Activated gamma-delta T cell treated with anti-CD3 and anti-CD28 coated beads, Interleukin-2, amount 50 U/mL, for 16 hours (primary cell): ENCODE data around the gene VAV3.

ENCODE experiments used
- DNase-seq: peaks from one replicate; pipeline ENCODE4 v3.0.0-alpha.2; 2020; ENCODE audit warnings: low read depth

The VAV3 gene

DNA sequence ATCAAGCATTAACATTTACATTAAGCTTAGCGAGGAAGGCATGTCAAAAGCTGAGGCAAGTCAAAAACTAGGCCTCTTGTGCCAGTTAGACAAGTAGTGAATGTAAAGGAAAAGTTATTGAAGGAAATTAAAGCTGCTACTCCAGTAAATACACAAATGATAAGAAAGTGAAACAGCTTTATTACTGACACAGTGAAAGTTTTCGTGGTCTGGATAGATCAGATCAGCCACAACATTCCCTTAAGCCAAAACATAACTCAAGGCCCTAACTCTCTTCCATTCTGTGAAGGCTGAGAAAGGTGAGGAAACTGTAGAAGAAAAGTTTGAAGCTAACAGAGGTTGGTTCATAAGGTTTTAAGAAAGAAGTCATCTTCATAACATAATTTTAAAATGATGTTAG lies 131.9 kb downstream of the VAV3 start:
- no peak for DNase-seq

DNA sequence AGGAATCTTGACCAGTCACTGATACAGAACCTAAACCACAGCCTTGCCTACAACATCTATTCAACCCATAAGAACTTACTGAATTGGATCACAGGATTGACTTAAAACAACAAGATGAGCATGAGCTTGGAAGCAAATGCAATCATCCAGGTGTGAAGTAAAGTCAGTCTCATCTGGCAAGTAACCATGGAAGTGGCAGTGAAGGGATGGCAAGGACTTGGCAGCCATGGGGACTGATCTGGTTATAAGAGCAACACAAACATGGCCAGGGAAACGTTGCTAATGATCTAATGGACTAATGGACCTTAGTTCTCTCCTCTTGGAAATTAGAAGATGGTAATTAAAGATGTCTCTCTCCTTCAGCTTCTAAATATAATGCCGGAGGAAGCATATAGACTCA lies 133.1 kb downstream of the VAV3 start:
- no peak for DNase-seq

DNA sequence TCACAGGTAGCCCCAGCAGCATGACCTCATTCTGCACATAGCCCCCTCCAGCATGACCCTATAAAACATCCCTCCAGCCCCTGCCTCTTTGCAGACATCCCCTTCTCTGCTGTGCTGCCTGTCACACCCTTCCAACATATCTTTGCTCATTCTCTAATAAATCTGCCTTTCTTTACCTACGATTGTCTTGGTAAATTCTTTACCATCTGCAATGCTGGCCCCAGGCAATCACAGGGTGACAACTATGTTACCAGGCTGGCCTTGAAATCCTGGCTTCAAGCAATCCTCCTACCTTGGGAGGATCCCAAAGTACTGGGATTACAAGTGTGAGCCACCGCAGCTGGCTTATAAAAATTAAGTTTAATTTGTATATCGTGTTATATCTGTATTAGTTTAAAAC lies 134.5 kb downstream of the VAV3 start:
- no peak for DNase-seq

DNA sequence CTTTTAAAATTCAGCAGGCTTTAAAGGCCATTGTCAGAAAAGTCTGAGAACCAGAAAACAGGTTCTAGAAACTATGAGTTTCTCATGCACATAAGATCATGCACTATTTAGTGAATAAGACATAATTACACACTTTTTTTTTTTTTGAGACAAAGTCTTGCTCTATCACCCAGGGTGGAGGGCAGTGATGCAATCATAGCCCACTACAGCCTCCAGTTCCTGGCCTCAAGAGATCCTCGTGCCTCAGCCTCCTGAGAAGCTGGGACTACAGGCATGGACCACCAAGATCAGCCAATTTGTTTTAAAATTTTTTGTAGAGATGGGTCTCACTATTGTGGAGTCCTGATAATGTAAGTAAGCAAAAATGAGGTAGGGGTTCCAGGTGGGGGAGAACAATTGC lies 134.9 kb downstream of the VAV3 start:
- DNase-seq = no peak

DNA sequence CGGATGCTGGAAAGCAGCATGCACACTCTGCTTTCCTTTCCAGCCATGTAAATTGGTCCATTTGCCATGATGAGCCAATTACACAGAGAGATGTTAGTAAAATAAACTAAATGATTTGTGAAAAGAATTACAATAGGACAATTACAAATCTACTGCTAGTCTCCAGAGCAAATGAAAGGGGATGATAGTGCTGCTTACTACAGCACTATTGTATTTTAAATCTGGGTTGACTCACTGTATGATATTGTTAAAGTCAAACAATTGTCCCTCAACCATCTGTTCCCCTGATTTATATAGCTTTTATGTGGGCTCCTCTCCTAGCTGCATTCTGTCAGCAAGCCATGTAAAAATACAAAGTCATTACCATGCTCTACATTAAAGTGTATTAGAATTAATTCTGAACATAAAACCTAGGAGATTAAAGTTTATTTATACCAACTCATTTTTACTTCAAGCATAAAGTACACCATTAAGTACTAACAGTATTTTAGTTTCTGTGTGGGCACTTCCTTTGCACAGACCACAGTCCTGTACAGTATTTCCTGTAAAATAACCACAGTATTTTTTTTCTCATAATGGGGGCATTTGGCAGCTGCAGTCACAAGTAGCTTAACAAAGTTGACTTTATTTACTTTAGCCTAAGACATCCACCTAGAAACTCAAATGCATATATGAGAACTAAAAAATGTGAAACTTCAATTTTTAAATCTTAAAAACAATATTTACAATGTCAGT lies 135.8 kb downstream of the VAV3 start:
- DNase-seq = no peak

DNA sequence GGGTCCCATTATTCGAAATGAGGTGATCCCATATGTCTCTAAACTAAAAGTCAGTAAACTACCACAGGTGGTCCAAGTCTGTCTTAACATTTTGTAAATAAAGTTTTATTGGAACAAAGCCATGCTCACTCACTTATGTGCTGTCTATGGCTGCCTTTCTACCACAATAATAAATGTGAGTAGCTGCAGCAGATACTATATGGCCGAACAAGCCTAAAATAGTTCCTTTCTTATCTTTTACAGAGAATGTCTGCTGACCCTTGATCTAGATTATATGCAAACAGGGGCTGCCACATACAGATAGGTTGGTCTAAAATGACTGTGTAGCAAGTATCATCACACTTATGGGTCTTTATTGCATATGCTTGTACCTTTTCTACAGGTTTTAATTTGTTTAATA lies 140.0 kb downstream of the VAV3 start:
- DNase-seq = no peak

DNA sequence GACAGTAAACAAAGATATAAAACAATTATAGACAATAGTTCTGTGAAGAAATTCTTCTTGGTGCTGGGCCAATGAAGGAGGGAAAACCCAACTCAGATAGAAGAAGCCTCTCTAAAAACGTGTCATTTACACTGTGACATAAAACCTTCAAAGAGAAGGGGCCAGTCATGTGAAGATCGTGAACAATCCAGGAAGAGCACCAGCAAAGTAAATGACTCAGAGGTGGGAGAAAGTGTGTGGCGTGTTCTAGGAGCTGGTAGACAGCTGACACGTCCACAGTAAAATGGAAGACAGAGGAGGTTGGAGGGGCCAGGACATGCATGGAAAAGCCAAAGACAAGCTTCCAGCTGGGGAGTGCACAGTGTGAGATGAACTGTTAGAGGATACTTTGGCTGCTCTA lies 143.6 kb downstream of the VAV3 start:
- no peak for DNase-seq

DNA sequence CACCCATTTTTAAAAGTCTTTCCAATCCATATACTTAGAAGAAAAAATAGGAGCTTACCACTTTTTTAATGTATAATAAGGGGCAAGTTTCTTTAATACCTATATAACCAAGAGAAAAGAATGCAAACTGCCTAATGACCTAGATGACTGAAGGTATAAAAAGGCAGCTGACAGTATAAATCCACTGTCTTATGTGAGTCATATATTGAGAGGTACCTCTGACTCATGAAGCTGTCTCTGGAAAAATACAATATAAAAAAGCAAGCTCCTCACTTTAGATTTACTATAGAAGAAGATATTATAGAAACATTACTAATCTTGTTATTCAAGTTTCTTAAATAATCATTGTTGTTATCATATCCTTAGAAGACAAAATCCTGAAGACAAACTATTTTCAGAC lies 144.2 kb downstream of the VAV3 start:
- no peak for DNase-seq

DNA sequence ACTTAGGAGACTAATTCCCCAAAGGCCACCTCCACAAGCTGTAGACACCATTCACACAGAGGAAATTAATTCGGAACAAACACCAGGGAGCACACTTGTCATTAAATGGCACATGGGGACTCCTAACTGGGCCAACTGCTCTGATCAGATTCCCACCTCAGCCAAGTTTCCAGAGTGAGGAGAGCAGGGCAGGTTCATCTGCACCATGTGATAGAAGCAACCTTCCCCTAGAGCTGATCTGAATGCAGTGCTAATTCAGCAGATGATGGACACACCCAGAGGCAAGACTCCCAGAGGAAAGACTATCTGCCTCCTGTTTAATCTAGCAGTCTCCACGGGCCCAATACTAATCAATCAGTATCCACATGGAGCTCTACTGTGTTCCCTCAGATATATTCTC lies 147.0 kb downstream of the VAV3 start:
- no peak for DNase-seq

DNA sequence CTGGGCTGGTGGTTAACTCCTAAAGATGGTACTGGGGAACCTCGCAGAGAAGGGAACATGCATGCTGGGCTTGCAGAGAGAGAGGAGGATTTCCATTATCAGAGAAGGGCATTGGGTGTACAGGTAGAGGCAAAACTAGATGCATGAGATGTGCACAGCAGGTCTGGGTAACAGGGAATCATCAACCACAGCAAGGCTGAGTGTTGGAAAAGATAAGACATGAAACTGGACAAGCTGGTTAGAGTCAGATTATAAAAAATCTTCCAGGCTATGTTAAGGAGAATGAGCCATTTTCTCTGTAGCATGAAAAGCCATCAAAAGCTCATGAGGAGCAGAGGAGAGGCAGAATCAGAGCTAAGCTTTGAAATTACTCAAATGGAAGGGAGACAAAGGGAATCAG lies 147.8 kb downstream of the VAV3 start:
- DNase-seq = no peak

DNA sequence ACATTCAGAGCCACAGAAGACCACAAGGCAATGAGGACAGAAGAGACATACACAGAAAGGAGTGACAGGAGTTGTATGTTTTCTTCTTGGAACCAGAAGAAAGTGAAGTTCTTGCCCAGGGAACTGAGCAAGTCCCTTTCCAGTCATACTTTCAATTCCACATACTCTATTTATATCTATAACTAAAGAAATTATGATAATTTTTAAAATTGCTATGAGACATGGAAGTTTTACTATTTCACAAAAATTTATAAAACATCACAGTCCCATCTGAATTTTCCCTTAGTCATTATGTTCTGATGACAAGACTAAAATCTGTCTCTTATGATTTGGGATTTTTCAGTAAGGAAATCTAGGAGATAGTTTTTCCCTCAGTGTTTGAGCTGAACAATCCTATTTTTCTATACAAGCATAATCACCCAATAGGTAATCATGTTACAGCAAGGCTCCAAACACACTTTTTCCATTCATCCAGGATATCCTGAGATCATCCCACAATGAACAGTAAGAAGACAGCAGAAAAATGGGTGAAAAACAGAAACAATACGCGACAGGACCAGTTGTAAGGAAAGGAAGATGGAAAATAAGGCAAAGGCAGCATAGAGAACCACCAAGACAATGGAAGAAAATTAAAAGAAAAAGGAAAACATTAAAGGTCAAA lies 154.6 kb downstream of the VAV3 start:
- no peak for DNase-seq

DNA sequence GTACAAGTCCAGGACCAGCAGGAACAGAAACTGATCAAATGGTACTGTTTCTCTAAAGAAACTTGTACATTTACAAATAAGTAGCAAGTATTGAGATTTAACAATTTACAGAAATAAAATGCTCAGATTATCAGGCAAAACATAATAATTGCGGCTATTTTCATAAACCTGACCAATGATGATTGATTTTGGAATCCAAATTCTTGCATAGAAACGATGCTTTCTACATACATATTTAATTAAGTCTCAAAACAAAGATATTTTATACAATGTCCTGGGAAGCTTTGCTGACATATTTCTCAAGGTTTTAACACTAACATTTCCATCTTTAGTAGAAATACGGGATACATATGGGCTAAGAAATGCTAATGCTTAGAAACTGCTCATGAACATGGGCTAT lies 157.1 kb downstream of the VAV3 start:
- no peak for DNase-seq

DNA sequence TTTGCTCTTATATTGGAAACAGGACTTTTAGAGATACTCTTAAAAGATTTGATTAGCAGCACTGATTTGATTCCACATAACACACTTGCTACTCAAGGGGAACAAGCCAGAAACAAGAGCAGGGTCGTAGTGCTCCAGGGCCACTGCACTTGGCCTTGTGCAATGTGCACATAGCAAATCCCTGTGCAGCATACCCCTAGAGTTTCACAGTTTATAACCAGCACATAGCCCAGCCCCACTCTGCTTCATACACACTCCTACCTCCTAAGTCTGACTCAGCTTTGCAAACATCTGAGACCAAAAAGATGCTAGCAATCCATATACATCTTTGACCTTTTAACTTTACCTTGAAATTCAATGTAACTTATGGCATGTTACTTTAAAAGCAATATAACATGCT lies 157.6 kb downstream of the VAV3 start:
- DNase-seq = no peak

DNA sequence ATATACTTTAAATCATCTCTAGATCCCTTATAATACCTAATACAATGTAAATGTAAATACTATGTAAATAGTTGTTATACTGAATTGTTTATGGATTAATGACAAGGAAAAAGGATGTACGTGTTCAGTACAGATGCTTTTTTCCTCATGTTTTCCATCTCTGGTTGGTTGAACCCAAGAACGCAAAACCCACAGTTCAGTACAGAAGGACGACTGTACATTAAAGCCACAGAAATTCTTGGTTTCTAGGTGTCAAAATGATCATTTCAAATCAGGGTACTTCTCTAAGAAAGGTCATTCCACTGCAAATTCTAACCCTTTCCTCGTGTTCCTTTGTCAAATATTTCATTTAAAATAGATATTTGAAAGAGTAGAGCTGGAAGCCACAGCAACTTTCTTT lies 158.1 kb downstream of the VAV3 start:
- no peak for DNase-seq

DNA sequence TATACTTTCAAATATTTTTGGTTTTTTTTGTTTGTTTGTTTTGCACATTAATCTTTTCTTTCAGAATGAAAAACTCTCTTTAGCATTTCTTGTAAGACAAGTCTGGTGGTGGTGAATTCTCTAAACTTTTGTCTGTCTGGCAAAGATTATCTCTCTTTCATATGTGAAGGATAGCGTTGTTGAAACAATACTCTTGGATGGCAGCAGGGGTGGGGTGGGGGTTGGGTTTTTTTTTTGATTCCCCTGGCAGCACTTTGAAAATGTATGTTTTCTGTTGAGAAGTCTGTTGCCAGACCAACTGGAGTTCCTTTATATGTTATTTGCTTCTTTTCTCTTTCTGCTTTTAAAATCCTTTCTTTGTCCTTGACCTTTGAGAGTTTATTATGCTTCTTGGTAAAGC lies 160.2 kb downstream of the VAV3 start:
- DNase-seq = no peak

DNA sequence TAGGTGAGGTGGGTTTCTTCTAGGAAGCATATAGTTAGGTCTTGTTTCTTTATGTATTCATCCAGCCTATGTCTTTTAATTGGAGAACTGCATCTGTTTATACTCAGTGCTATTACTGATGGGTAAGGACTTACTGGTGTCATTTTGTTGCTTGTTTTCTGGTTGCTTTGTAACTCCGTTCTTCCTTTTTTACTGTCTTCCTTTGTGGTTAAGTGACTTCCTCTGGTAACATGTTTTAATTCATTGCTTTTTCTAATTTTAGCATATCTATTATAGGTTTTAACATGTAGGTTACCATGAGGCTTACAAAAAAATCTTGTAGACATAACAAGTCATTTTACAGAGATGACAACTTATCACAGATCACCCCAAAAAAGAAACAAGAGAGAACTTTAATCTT lies 160.8 kb downstream of the VAV3 start:
- DNase-seq = no peak

DNA sequence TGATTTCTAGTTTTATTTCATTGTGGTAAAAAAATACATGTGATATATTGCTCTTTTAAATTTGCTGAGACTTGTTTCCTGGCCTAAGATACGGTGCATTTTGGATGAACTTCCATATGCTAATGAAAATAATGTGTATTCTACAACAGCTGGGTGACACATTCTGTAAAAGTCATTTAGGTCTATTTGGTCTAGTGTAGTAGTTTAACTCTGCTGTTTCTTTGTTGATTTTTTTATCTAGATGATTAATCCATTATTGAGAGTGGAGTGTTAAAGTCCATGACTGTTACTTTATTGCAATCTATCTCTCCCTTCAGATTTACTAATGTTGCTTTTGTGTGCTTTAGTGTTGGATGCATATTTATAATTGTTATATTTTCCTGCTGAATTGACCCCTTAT lies 161.4 kb downstream of the VAV3 start:
- DNase-seq = no peak

DNA sequence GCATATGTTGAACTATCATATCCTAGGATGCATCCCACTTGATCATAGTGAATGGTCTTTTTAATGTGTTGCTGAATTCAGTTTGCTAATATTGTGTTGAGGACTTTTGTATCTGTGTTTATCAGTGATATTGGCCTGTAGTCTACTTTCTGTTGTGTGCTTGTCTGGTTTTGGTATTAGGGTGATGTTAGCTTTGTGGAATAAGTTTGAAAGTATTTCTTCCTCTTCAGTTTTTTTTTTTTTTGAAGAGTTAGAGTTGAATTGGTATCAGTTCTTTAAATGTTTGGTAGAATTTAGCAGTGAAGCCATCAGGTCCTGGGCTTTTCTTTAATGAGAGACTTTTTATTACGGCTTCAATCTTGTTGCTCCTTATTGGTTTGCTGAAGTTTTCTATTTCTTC lies 162.3 kb downstream of the VAV3 start:
- DNase-seq = no peak

DNA sequence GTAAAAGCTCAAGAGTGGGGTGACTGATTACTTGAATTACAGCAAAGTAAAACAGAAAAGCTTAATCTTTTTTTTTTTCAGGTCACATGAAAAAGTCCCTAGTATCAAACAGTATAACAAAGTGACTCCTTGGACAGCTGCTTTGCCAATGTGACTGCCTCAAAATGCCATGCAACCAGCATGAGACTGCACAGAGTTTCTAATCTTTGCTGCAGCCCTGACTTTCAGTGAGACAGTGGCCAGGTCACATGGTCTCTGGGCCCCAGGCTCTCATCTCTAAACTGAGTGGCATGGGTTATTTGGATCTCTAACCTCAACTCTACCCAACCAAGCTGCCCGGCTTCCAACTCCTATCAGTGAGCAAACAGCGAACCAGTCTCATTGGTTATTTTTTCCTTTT lies 169.0 kb downstream of the VAV3 start:
- DNase-seq = no peak

DNA sequence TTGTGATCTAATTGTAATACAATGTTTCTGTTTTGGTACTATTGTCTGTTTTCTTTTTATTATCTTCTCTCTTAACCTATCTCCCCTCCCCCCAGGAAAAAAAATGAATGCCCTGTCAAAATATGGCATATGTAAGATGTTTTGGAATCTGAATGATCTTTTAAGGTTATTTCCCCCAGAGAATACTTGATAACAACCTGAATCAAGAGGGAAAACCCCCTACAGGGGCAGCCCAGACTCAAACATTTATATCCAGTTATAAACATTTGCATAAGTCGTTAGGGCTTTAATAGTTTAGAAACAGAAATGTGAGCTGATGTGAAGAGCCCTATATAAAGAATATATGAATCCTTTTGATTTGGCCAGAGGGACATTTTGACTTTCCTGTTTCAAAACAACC lies 169.5 kb downstream of the VAV3 start:
- DNase-seq = no peak

DNA sequence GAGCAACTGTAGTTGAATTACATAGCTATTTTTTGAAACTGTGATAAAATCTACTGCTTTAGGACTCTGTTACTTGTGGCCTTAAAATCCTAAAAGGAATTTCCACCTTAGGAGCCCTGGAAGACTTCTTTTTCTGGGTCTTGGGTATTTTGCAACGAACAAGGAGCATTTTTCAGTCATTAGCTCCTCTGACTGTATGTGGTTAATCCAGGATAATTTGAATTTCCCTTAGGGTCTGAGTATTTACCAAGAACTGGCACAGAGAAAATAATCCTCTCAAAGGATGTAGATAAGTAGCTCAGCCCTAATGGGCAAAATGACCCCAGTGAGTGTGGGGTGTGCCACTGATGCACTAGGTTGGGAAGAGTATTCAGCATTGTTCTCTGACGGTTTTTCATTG lies 170.4 kb downstream of the VAV3 start:
- no peak for DNase-seq

DNA sequence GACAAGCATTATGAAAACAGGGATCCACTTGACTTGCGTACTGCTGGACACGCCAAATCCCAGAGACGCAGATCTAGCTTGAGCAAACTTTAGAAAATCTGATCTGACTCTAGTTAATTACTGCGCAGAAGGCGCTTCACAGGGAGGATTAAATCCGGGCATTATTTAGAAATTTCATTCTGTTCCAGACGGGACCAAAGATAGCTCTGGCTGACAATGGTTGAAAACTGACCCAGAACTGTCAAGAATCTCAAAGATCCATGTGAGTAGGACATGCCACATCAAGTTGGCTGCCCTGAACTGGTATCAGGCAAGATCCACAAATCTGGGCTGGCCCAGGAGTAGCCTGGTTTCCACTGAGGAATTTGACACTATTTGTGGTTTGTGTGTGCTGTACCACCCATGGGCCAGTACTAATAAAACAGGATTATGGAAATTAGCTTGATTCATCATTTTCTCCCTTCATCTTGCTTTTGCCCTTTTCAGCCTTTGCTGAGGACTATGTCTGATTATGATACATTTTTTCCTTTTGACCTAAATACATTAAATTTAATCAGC lies 171.0 kb downstream of the VAV3 start:
- no peak for DNase-seq

DNA sequence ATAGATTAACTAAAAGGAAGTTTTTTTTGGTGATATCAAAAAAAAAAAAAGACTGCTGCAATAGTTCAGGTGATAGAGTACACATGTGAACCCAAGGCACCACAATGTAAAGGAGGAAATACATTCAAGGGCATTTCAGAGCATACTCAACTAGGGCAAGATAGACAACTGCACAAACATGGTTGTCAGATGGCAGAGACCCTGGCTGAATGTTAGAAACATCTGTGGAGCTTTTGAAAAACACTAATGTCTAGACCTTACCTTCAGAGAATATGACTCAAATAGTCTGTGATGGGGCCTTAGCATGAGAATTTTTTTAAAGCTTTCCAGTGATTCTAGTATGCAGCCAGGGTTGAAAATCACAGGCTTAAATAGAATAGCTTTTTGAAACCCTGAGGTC lies 173.6 kb downstream of the VAV3 start:
- no peak for DNase-seq
